Panc1 (cell line): Measurements from ENCODE around the gene MRPS12. TPM values are rescaled to one million over a fixed set of nuclear protein-coding genes. Genes with fewer than 3 reads are reported as not detected.

Source experiments
- ATAC-seq: fragments of 200-7000 bp; cut with Tn5 transposase; 2 replicates; pipeline ENCODE4 v1.9.1; 2020; ENCODE audit warnings: mild to moderate bottlenecking, moderate library complexity
- BruUV-seq: library from RNA; stranded (reverse); fragments of 400-500 nt; replicated peaks from 2 replicates; lab custom pipeline; 2021; lab: Mats Ljungman, UMichigan
- CTCF ChIA-PET: fragments of 300-600 bp; sonication (Branson Sonifier 250); formaldehyde crosslinking; loops from one replicate; lab custom pipeline; 2022; ENCODE audit warnings: antibody characterized with exemption; lab: Charles Lee
- POLR2A ChIA-PET: fragments of 300-600 bp; sonication (Branson Sonifier 250); formaldehyde crosslinking; loops from one replicate; lab custom pipeline; 2022; ENCODE audit warnings: antibody characterized with exemption; lab: Charles Lee
- DNase-seq: peaks from one replicate; pipeline ENCODE4 v3.0.0-alpha.2; 2010; ENCODE audit warnings: low read depth, low spot score
- H3K27ac ChIP-seq: 2 replicates; pipeline ENCODE4 v1.5.1; 2011; ENCODE audit warnings: mild to moderate bottlenecking, low read length, inconsistent platforms
- H3K27me3 ChIP-seq: fragments of 200-500 bp; sonication (Bioruptor generic); 2 replicates; pipeline ENCODE4 v1.6.0; 2014; ENCODE audit warnings: low read length, inconsistent platforms; ENCODE audit not compliant: control insufficient read depth, insufficient read depth
- H3K36me3 ChIP-seq: fragments of 200-500 bp; sonication (Bioruptor generic); 2 replicates; pipeline ENCODE4 v1.5.1; 2014; ENCODE audit warnings: inconsistent platforms, mild to moderate bottlenecking, low read length, moderate library complexity; ENCODE audit not compliant: control insufficient read depth, insufficient read depth
- H3K4me1 ChIP-seq: 2 replicates; pipeline ENCODE4 v1.5.1; 2011; ENCODE audit warnings: inconsistent platforms, mild to moderate bottlenecking, low read length, moderate library complexity; ENCODE audit not compliant: control insufficient read depth, insufficient read depth
- H3K4me3 ChIP-seq, 2 experiments: 2 replicates each; pipeline ENCODE4 v1.5.1; 2011 to 2012; ENCODE audit warnings: low read depth in 2 of 2, low read length in 2 of 2, mild to moderate bottlenecking in 2 of 2, inconsistent platforms in 1 of 2, moderate library complexity in 1 of 2
- H3K9me3 ChIP-seq: fragments of 200-500 bp; sonication (Bioruptor generic); 2 replicates; pipeline ENCODE4 v1.5.1; 2014; ENCODE audit warnings: low read depth, mild to moderate bottlenecking, inconsistent platforms, low read length, moderate library complexity; ENCODE audit not compliant: control insufficient read depth, insufficient read depth
- POLR2AphosphoS5 ChIP-seq: IDR thresholded peaks from 2 replicates; pipeline ENCODE4 v1.6.1; 2012; ENCODE audit warnings: mild to moderate bottlenecking, low read depth, low read length, moderate library complexity
- SIN3A ChIP-seq: IDR thresholded peaks from 2 replicates; pipeline ENCODE4 v1.6.1; 2012; ENCODE audit warnings: low read depth, mild to moderate bottlenecking, low read length, moderate library complexity, borderline replicate concordance; ENCODE audit not compliant: insufficient read depth
- TCF7L2 ChIP-seq: IDR thresholded peaks from 2 replicates; pipeline ENCODE4 v1.6.1; 2011; ENCODE audit warnings: mild to moderate bottlenecking, low read depth, low read length, inconsistent platforms
- in situ Hi-C: cut with HindIII; loops from 2 replicates; pipeline ENCODE4 v1.10.0; 2016; ENCODE audit warnings: low sequenced_read_pairs, low pct_unique_long_range_greater_than_20kb
- intact Hi-C: fragments of 100-400 bp; cut with micrococcal nuclease; formaldehyde crosslinking; loops from one replicate; pipeline ENCODE4 v1.10.0; 2022; ENCODE audit not compliant: unreplicated experiment
- total RNA-seq: library from RNA; stranded (reverse); gene quantifications from one replicate; pipeline ENCODE4 v1.2.1, GENCODE V29; 2021; ENCODE audit not compliant: unreplicated experiment
- TF ChIP-seq, protein P1 (sequence below): fragments of 450-650 bp; IDR thresholded peaks from 2 replicates; pipeline ENCODE4 v1.5.1; 2017; ENCODE audit warnings: mild to moderate bottlenecking
- TF ChIP-seq, protein P2 (sequence below), 2 experiments: IDR thresholded peaks; 2 replicates each; pipeline ENCODE4 v1.6.1; 2011 to 2012; ENCODE audit warnings: low read depth in 2 of 2, control low read depth in 1 of 2, low read length in 1 of 2, mild to moderate bottlenecking in 1 of 2, moderate library complexity in 1 of 2; ENCODE audit not compliant: insufficient read depth in 1 of 2

Gene MRPS12
- total RNA-seq, 1 experiment from 2014 or later: 511 TPM

GRCh38 chr19:38891771-38892170 is 39.0 kb upstream of the MRPS12 start:
- no peaks in the 10 kb centered on the region for H3K9me3 ChIP-seq
- TF ChIP-seq POLR2AphosphoS5: no peak
- in situ Hi-C loops (no loop called here), intact Hi-C loops (no loop called here)
- no peak overlapping the region for H3K27ac ChIP-seq
- no peaks in the 10 kb centered on the region for H3K4me1 ChIP-seq
- POLR2A ChIA-PET: interaction anchor here (0.7 kb wide), 1 partner anchor 32 kb away, joined by 5 read pairs; no protein-coding TSS in a partner anchor
- ATAC-seq: no peak
- no peaks in the 10 kb centered on the region for H3K27me3 ChIP-seq
- no peaks in the 10 kb centered on the region for H3K36me3 ChIP-seq
- H3K4me3 ChIP-seq: no peak overlapping the region
- BruUV-seq: no TSS peak
- no peak for DNase-seq
- CTCF ChIA-PET: no interaction called here

GRCh38 chr19:38892841-38893240 is 37.9 kb upstream of the MRPS12 start:
- ChIA-PET POLR2A (no interaction called here), CTCF (no interaction called here)
- Histone ChIP-seq H3K4me1 (no peaks in the 10 kb centered on the region), H3K4me3 (no peak overlapping the region), H3K36me3 (no peaks in the 10 kb centered on the region), H3K27ac (no peak overlapping the region), H3K27me3 (no peaks in the 10 kb centered on the region), H3K9me3 (no peaks in the 10 kb centered on the region)
- ATAC-seq (no peak), DNase-seq (no peak)
- intact Hi-C loops: no loop called here
- TF ChIP-seq SIN3A (no peak), TCF7L2 (no peak), POLR2AphosphoS5 (no peak)
- TF ChIP-seq, protein P1, sequence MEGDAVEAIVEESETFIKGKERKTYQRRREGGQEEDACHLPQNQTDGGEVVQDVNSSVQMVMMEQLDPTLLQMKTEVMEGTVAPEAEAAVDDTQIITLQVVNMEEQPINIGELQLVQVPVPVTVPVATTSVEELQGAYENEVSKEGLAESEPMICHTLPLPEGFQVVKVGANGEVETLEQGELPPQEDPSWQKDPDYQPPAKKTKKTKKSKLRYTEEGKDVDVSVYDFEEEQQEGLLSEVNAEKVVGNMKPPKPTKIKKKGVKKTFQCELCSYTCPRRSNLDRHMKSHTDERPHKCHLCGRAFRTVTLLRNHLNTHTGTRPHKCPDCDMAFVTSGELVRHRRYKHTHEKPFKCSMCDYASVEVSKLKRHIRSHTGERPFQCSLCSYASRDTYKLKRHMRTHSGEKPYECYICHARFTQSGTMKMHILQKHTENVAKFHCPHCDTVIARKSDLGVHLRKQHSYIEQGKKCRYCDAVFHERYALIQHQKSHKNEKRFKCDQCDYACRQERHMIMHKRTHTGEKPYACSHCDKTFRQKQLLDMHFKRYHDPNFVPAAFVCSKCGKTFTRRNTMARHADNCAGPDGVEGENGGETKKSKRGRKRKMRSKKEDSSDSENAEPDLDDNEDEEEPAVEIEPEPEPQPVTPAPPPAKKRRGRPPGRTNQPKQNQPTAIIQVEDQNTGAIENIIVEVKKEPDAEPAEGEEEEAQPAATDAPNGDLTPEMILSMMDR: no peak
- TF ChIP-seq, protein P2, sequence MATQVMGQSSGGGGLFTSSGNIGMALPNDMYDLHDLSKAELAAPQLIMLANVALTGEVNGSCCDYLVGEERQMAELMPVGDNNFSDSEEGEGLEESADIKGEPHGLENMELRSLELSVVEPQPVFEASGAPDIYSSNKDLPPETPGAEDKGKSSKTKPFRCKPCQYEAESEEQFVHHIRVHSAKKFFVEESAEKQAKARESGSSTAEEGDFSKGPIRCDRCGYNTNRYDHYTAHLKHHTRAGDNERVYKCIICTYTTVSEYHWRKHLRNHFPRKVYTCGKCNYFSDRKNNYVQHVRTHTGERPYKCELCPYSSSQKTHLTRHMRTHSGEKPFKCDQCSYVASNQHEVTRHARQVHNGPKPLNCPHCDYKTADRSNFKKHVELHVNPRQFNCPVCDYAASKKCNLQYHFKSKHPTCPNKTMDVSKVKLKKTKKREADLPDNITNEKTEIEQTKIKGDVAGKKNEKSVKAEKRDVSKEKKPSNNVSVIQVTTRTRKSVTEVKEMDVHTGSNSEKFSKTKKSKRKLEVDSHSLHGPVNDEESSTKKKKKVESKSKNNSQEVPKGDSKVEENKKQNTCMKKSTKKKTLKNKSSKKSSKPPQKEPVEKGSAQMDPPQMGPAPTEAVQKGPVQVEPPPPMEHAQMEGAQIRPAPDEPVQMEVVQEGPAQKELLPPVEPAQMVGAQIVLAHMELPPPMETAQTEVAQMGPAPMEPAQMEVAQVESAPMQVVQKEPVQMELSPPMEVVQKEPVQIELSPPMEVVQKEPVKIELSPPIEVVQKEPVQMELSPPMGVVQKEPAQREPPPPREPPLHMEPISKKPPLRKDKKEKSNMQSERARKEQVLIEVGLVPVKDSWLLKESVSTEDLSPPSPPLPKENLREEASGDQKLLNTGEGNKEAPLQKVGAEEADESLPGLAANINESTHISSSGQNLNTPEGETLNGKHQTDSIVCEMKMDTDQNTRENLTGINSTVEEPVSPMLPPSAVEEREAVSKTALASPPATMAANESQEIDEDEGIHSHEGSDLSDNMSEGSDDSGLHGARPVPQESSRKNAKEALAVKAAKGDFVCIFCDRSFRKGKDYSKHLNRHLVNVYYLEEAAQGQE (IDR thresholded peaks at IDR 0.05; ENCODE audit: insufficient read depth in 1 of 2, low read depth in 2 of 2, low read length in 1 of 2): no peak
- in situ Hi-C loops: no loop called here
- BruUV-seq: no TSS peak

GRCh38 chr19:38893341-38893771 is 37.4 kb upstream of the MRPS12 start:
- Histone ChIP-seq H3K4me1 (peaks cover 4% of the 10 kb centered on the region), H3K27ac (no peak overlapping the region), H3K4me3 (no peak overlapping the region), H3K9me3 (no peaks in the 10 kb centered on the region), H3K27me3 (no peaks in the 10 kb centered on the region), H3K36me3 (no peaks in the 10 kb centered on the region)
- POLR2A ChIA-PET: no interaction called here
- DNase-seq: no peak
- no peak for ATAC-seq
- intact Hi-C loops (no loop called here), in situ Hi-C loops (no loop called here)
- TF ChIP-seq, protein P2 (IDR thresholded peaks at IDR 0.05; ENCODE audit: insufficient read depth in 1 of 2, low read depth in 2 of 2, low read length in 1 of 2): no peak
- TF ChIP-seq POLR2AphosphoS5 (no peak), SIN3A (no peak), TCF7L2 (no peak)
- TF ChIP-seq, protein P1: no peak
- CTCF ChIA-PET: interaction anchor here (0.6 kb wide), 1 partner anchor 657 kb away, joined by 4 read pairs; no protein-coding TSS in a partner anchor
- BruUV-seq: no TSS peak
